Stimulated activated naive CD8-positive, alpha-beta T cell treated with anti-CD3 and anti-CD28 coated beads, Interleukin-15, amount 100 ng/mL, for 72 hours (primary cell): ENCODE results near the gene ACVR2A.

Experiments used
- ATAC-seq: fragments of 150-1000 bp; cut with Tn5 transposase; 2 replicates; pipeline ENCODE4 v1.10.0; 2021; ENCODE audit warnings: mild to moderate bottlenecking, moderate library complexity
- DNase-seq, 2 donors: peaks; one replicate each; pipeline ENCODE4 v3.0.0; 2021 to 2022
- H3K27ac Mint-ChIP-seq, 2 donors: one replicate each; pipeline ENCODE4 v1.8.0; 2022; ENCODE audit warnings: mild to moderate bottlenecking in 2 of 2, mixed read lengths in 2 of 2, moderate library complexity in 2 of 2
- H3K27me3 Mint-ChIP-seq: one replicate; pipeline ENCODE4 v1.8.0; 2022; ENCODE audit warnings: mixed read lengths
- H3K4me1 Mint-ChIP-seq: one replicate; pipeline ENCODE4 v1.8.0; 2022; ENCODE audit warnings: mild to moderate bottlenecking, mixed read lengths
- H3K4me3 Mint-ChIP-seq, 2 donors: one replicate each; pipeline ENCODE4 v1.8.0; 2022; ENCODE audit warnings: mild to moderate bottlenecking in 2 of 2, mixed read lengths in 2 of 2, moderate library complexity in 1 of 2
- H3K9me3 Mint-ChIP-seq, 2 donors: one replicate each; pipeline ENCODE4 v1.8.0; 2022; ENCODE audit warnings: mixed read lengths in 2 of 2

ACVR2A gene

GRCh38 chr2:147844697-147845410 lies at the start of gene ACVR2A:
TSS of gene ACVR2A (plus strand) at chr2:147845029. CDS start at chr2:147845153, 124 bp downstream.
- ATAC-seq, result peak; percentile 20
- H3K27ac Mint-ChIP-seq, result peak within 1 kb of the TSS; percentile 95 to 99
- peaks cover 37% of the 10 kb centered on the region for H3K4me1 Mint-ChIP-seq
- no peaks in the 10 kb centered on the region for H3K9me3 Mint-ChIP-seq
- peaks cover 17% of the 10 kb centered on the region for H3K27me3 Mint-ChIP-seq
- peak within 1 kb of the TSS; percentile 99 for H3K4me3 Mint-ChIP-seq
- peak in 1 of 2 donors; percentile 45 for DNase-seq

DNA sequence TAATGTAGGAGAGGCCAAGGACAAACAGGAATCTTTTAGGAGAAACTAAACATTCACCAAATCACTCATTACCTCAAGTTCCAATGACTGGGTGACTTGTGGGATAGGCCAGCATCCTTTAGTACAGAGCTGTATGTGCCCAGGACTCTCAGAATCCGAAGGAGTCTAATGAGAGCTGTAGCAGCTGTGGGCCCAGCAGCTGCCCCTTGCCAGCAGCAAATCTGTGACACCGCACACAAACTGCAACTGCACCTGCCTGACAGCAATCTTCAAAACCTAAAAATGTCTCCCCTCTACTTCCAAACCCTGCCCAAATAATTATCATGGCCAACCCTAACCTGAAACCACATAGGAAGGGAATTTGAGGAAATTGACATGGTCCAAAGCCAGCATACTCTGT lies 44.5 kb upstream of the ACVR2A start:
- Mint-ChIP-seq H3K4me3 (no peak overlapping the region), H3K27me3 (no peaks in the 10 kb centered on the region), H3K27ac (no peak overlapping the region), H3K4me1 (peaks cover 11% of the 10 kb centered on the region), H3K9me3 (no peaks in the 10 kb centered on the region)
- no peak for DNase-seq
- no peak for ATAC-seq

DNA sequence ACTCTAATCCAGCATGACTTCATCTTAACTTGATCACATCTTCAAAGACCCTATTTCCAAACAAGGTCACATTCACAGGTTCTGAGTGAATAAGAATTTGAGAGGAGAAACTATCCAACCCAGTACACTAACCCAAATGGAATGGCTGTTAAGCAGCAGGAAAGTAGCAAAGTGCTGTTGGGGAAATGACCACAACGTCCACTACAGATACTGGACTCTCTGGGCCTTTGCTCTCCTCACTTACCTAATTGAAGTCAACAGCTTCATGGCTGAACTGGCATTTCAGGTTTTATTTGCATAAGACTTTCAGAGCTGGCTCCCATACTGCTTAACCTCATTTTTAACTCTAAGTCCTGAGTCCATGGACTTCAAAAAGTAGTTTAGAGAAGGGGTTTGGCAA lies 38.0 kb upstream of the ACVR2A start:
- Mint-ChIP-seq H3K4me1 (no peaks in the 10 kb centered on the region), H3K9me3 (no peaks in the 10 kb centered on the region), H3K27ac (no peak overlapping the region), H3K27me3 (no peaks in the 10 kb centered on the region), H3K4me3 (no peak overlapping the region)
- ATAC-seq (no peak), DNase-seq (no peak)

- DNase-seq (no peak), ATAC-seq (no peak)
- H3K4me3 Mint-ChIP-seq, result no peak overlapping the region
- no peak overlapping the region for H3K27ac Mint-ChIP-seq
- no peaks in the 10 kb centered on the region for H3K27me3 Mint-ChIP-seq
- no peaks in the 10 kb centered on the region for H3K9me3 Mint-ChIP-seq
- H3K4me1 Mint-ChIP-seq, result no peaks in the 10 kb centered on the region
These were observed 36.3 kb upstream of the ACVR2A start for GRCh38 chr2:147808520-147808919.

GRCh38 chr2:147810883-147811765 lies 33.7 kb upstream of the ACVR2A start:
- ATAC-seq (no peak), DNase-seq (no peak)
- Mint-ChIP-seq H3K9me3 (no peaks in the 10 kb centered on the region), H3K4me3 (no peak overlapping the region), H3K27ac (no peak overlapping the region), H3K4me1 (no peaks in the 10 kb centered on the region), H3K27me3 (no peaks in the 10 kb centered on the region)

DNA sequence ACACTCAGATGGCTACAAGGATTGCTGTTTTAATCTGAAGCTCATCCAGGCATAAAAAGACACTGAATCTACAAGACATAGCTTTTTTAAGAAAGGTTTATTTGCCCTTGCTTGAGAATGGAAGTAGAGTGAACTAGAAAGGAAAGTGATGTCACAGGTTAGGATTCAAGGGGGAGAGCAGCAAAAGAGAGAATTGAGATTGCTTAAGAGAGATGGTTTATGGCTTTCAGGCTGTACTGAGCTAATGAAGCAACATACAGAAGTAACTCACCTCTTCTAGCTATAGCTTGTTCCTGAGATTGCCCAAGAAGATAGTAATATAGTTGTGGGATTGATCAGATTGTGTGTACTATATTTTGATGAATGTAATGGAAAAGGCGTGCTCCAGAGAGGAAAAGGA lies 26.1 kb upstream of the ACVR2A start:
- no peaks in the 10 kb centered on the region for H3K4me1 Mint-ChIP-seq
- peaks cover 9 to 10% of the 10 kb centered on the region in 2 donors for H3K9me3 Mint-ChIP-seq
- peaks cover 17% of the 10 kb centered on the region for H3K27me3 Mint-ChIP-seq
- DNase-seq (no peak), ATAC-seq (no peak)
- no peak overlapping the region for H3K27ac Mint-ChIP-seq
- H3K4me3 Mint-ChIP-seq, result no peak overlapping the region

DNA sequence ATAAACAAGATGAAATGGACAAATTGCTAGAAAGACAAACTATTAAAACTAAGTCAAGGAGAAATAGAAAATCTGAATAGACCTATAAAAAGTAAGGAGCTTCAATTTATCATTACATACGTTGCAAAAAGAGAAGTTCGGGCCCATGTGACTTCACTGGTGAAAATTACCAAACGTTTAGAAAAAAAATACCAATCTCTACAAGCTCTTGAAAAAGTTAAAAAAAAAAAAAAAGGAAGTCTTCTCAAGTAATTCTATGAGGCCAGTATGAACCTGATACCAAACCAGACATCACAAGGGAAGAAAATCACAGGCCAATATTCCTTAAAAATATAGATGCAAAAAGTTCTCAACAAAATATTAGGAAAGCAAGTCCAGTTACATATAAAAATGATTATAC lies 20.2 kb upstream of the ACVR2A start:
- H3K4me3 Mint-ChIP-seq, result no peak overlapping the region
- DNase-seq, result no peak
- H3K27ac Mint-ChIP-seq, result no peak overlapping the region
- H3K27me3 Mint-ChIP-seq, result no peaks in the 10 kb centered on the region
- peaks cover 9 to 18% of the 10 kb centered on the region in 2 donors for H3K9me3 Mint-ChIP-seq
- H3K4me1 Mint-ChIP-seq, result no peaks in the 10 kb centered on the region
- ATAC-seq, result no peak

DNA sequence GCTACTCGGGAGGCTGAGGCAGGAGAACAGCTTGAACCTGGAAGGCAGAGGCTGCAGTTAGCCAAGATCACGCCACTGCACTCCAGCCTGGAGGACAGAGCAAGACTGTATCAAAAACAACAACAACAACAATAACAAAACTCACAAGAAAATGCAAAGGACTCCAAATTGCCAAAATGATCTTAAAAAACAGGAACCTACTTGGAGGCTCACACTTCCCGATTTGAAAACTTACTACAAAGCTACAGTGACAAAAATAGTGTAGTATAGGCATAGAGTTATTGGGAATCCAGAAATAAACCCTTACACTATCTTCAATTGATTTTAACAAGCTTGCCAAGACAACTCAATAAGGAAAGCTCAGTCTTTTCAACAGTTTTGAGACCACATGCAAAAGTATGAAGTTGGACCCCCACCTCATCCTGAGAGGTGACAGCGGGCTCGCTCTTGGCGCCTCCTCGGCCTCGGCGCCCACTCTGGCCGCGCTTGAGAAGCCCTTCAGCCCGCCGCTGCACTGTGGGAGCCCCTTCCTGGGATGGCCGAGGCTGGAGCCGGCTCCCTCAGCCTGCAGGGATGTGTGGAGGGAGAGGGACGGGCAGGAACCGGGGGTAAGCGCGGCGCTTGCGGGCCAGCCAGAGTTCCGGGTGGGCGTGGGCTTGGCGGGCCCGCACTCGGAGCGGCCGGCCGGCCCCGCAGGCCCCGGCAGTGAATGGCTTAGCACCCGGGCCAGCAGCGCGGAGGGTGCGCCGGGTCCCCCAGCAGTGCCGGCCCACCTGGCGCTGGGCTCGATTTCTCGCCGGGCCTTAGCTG lies 18.3 kb upstream of the ACVR2A start:
- DNase-seq (no peak), ATAC-seq (peak; percentile 37)
- Mint-ChIP-seq H3K4me1 (no peaks in the 10 kb centered on the region), H3K4me3 (no peak overlapping the region), H3K27me3 (no peaks in the 10 kb centered on the region), H3K9me3 (peaks cover 9 to 18% of the 10 kb centered on the region in 2 donors), H3K27ac (no peak overlapping the region)

DNA sequence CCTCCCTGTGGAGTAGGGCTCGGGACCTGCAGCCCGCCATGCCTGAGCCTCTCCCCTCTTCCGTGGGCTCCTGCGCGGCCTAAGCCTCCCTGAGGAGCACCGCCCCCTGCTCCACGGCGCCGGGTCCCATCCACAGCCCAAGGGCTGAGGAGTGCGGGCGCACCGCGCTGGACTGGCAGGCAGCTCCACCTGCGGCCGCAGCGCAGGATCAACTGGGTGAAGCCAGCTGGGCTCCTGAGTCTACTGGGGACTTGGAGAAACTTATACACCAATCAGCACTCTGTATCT lies 17.8 kb upstream of the ACVR2A start:
- DNase-seq, result no peak
- peaks cover 9 to 18% of the 10 kb centered on the region in 2 donors for H3K9me3 Mint-ChIP-seq
- no peaks in the 10 kb centered on the region for H3K4me1 Mint-ChIP-seq
- no peak overlapping the region for H3K4me3 Mint-ChIP-seq
- ATAC-seq, result peak; percentile 23
- no peak overlapping the region for H3K27ac Mint-ChIP-seq
- no peaks in the 10 kb centered on the region for H3K27me3 Mint-ChIP-seq

- Mint-ChIP-seq H3K4me1 (no peaks in the 10 kb centered on the region), H3K4me3 (no peak overlapping the region), H3K27me3 (peaks cover 7% of the 10 kb centered on the region), H3K9me3 (peaks cover 0 to 8% of the 10 kb centered on the region in 2 donors), H3K27ac (no peak overlapping the region)
- DNase-seq (no peak), ATAC-seq (no peak)
These were observed 15.7 kb upstream of the ACVR2A start for GRCh38 chr2:147829106-147829505.

DNA sequence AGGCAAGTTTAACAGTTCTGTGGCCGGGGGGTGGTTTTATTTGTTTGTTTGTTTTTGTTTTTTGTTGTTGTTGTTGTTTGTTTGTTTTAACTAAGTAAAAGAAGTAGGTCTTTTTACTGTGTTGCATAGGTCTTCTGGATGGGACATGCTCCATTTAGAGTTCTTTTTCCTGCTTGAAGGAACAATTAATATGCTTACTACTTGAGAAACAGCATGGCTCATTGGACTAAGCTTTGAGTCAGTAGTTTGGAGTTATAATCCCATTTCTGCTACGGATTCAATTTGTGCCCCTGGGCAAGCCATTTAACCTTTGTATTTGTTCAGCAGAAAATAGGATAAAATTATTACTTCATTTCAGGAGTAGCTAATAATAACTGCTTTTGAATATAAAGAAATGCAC lies 8.7 kb upstream of the ACVR2A start:
- Mint-ChIP-seq H3K27me3 (peaks cover 15% of the 10 kb centered on the region), H3K4me3 (no peak overlapping the region)
- ATAC-seq, result no peak

DNA sequence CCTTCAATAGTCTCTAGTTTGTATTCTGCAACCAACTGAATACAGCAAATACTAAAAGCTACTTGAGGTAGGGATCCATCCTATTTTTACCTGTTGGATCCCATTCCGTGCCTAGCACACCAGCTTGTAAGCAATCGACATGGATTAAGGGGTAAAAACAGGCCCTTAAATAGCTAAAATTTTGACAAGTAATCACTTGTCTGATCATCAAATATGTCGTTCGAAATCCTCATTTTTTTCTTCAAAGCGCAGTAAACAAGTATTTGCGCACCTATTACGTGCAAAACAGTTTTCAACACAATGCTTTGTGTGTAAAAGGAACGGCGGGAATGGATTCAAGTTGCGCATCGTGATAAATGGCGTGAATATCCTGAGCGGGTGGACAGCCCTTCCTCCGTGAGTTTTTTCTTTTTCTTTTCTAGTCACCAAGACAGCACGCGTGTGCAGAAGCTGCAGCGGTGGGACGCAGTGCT lies 1.4 kb upstream of the ACVR2A start:
- H3K4me3 Mint-ChIP-seq, result peak overlapping the region; percentile 99

More for the DNA sequence above, 8.7 kb upstream of the ACVR2A start:
- no peaks in the 10 kb centered on the region for H3K9me3 Mint-ChIP-seq
- no peak for DNase-seq
- H3K27ac Mint-ChIP-seq, result no peak overlapping the region
- no peaks in the 10 kb centered on the region for H3K4me1 Mint-ChIP-seq

GRCh38 chr2:147843864-147844696 lies 749 bp upstream of the ACVR2A start:
- peaks cover 17% of the 10 kb centered on the region for H3K27me3 Mint-ChIP-seq
- H3K27ac Mint-ChIP-seq, result peak overlapping the region; percentile 78 to 99
- ATAC-seq (peak; percentile 81), DNase-seq (peak; percentile 90 to 91)
- H3K4me1 Mint-ChIP-seq, result peaks cover 34% of the 10 kb centered on the region
- no peaks in the 10 kb centered on the region for H3K9me3 Mint-ChIP-seq
- H3K4me3 Mint-ChIP-seq, result peak overlapping the region; percentile 99

More for the DNA sequence above, 1.4 kb upstream of the ACVR2A start:
- peak overlapping the region in 1 of 2 donors; percentile 89 for H3K27ac Mint-ChIP-seq
- ATAC-seq (no peak), DNase-seq (no peak)
- peaks cover 17% of the 10 kb centered on the region for H3K27me3 Mint-ChIP-seq
- no peaks in the 10 kb centered on the region for H3K9me3 Mint-ChIP-seq
- peaks cover 33% of the 10 kb centered on the region for H3K4me1 Mint-ChIP-seq

DNA sequence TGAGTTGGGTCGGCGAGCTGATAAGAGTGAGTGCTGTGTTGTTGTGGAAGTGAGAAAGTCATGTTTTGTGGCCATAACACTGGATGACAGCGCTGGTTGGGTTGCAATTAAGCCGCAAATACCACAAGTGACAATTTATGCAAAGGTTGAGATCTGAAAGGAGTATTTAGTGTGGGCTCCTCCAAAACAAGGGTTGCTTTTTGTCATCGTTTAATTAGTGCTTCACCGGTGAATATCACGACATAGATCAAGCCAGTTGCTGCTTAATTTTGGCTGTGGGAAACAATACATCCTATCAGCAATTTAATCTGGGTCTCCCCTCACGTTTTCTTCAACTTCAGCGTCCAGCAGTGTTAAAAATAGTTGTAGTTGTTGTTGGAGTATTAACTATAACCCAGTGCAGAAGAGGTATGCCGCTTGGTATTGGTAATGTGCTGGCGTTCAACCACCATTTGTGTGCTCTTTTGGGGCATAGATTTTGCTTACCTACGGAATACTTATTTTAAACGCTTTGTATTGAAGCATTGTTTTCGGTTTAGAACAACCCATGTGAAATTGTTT lies 662 bp downstream of the ACVR2A start:
- peaks cover 17% of the 10 kb centered on the region for H3K27me3 Mint-ChIP-seq
- ATAC-seq, result peak; percentile 70

More for the DNA sequence above, 662 bp downstream of the ACVR2A start:
- peak overlapping the region; percentile 67 to 89 for H3K27ac Mint-ChIP-seq
- peak overlapping the region; percentile 99 for H3K4me3 Mint-ChIP-seq
- H3K9me3 Mint-ChIP-seq, result no peaks in the 10 kb centered on the region
- peaks cover 44% of the 10 kb centered on the region for H3K4me1 Mint-ChIP-seq
- DNase-seq, result peak; percentile 50 to 67
